Kidney (tissue), 14 donors: ENCODE measurements around the gene SETD5. TPM values are rescaled to one million over a fixed set of nuclear protein-coding genes. Genes with fewer than 3 reads are reported as not detected.

ENCODE experiments used
- DNase-seq, 5 donors: peaks; one replicate each; pipeline ENCODE4 v3.0.0-alpha.2; 2013 to 2020
- FAIRE-seq: peaks from 2 replicates; lab custom pipeline; 2012; peaks lifted over from hg19 to GRCh38; lab: Jason Lieb, UNC
- H3K27ac ChIP-seq, 2 donors: one replicate each; pipeline ENCODE4 v1.7.0; 2013; ENCODE audit warnings: low read depth in 2 of 2, low read length in 2 of 2, inconsistent platforms in 1 of 2
- H3K27me3 ChIP-seq: one replicate; pipeline ENCODE4 v1.7.1; 2013; ENCODE audit warnings: low read length, inconsistent platforms; ENCODE audit not compliant: control insufficient read depth, insufficient read depth
- H3K36me3 ChIP-seq, 3 donors: one replicate each; pipeline versions ENCODE4 v1.7.0 to v1.7.1; 2013; ENCODE audit warnings: low read length in 3 of 3, control low read depth in 1 of 3, inconsistent platforms in 1 of 3; ENCODE audit not compliant: insufficient read depth in 3 of 3, control insufficient read depth in 2 of 3
- H3K4me1 ChIP-seq, 3 donors: one replicate each; pipeline versions ENCODE4 v1.7.0 to v1.7.1; 2013; ENCODE audit warnings: low read length in 3 of 3, inconsistent platforms in 1 of 3, low read depth in 1 of 3; ENCODE audit not compliant: control insufficient read depth in 2 of 3, insufficient read depth in 2 of 3
- H3K4me3 ChIP-seq, 3 donors: one replicate each; pipeline versions ENCODE4 v1.7.0 to v1.8.1; 2013; ENCODE audit warnings: low read length in 3 of 3, control low read depth in 1 of 3, inconsistent platforms in 1 of 3
- H3K9ac ChIP-seq, 3 donors: one replicate each; pipeline versions ENCODE4 v1.7.0 to v1.7.1; 2013; ENCODE audit warnings: low read length in 3 of 3, control low read depth in 1 of 3, inconsistent platforms in 1 of 3
- H3K9me3 ChIP-seq, 3 donors: one replicate each; pipeline versions ENCODE4 v1.7.0 to v1.7.1; 2013; ENCODE audit warnings: low read length in 3 of 3, control low read depth in 1 of 3, inconsistent platforms in 1 of 3; ENCODE audit not compliant: control insufficient read depth in 2 of 3, insufficient read depth in 1 of 3
- CTCF ChIP-seq: IDR thresholded peaks from 3 replicates; pipeline ENCODE4 v1.5.1; 2012; ENCODE audit warnings: mild to moderate bottlenecking, moderate library complexity, borderline replicate concordance; ENCODE audit not compliant: insufficient read depth; ENCODE audit errors: extremely low read depth
- intact Hi-C: fragments of 100-400 bp; cut with DNase I; formaldehyde crosslinking; loops from one replicate; pipeline ENCODE4 v1.11.1; 2022
- polyA plus RNA-seq: library from polyadenylated mRNA; stranded (reverse); fragments of 350-450 nt; fragmentation: Illumina TruSeq; extraction: RNeasy Lipid Tissue Mini Kit (QIAGEN cat#74804); gene quantifications from one replicate; pipeline ENCODE4 v1.2.3, GENCODE V29; 2014; ENCODE audit warnings: low read depth, low replicate concordance; ENCODE audit not compliant: insufficient read depth
- total RNA-seq: library from RNA; stranded (reverse); fragmentation: NEBNext Ultra II Directional; extraction: Animal tissue kit (Norgen Biotek cat#: 25700); gene quantifications from one replicate; pipeline ENCODE4 v1.2.1, GENCODE V29; 2021
- donor health status: control.
- donor health status: control.
- donor health status: control.
- donor health status: control.
- donor health status: control.
- donor health status: DM: yes; HTN: yes; CAD: no.
- donor health status: Normal renal cell carcinoma (clear cell type).

SETD5 gene
- total and polyA plus RNA-seq, 2 donors from 2014 or later, result 12.1 to 112 TPM

GRCh38 chr3:9455596-9456131, 58.2 kb downstream of the SETD5 start:
- no peak for FAIRE-seq
- DNase-seq, result no peak
- intact Hi-C loops, result no loop called here
- no peak overlapping the region for H3K27ac ChIP-seq
- H3K9ac ChIP-seq, result no peak overlapping the region
- no peaks in the 10 kb centered on the region for H3K27me3 ChIP-seq
- peaks cover 5 to 23% (median 5%) of the 10 kb centered on the region in 3 donors for H3K36me3 ChIP-seq
- no peak overlapping the region for H3K4me3 ChIP-seq
- TF ChIP-seq CTCF, result no peak
- H3K9me3 ChIP-seq, result no peaks in the 10 kb centered on the region
- H3K4me1 ChIP-seq, result no peaks in the 10 kb centered on the region

- no peak overlapping the region for H3K4me3 ChIP-seq
- TF ChIP-seq CTCF, result no peak
- DNase-seq (no peak), FAIRE-seq (no peak)
- intact Hi-C loops, result no loop called here
- H3K9me3 ChIP-seq, result no peaks in the 10 kb centered on the region
- no peak overlapping the region for H3K27ac ChIP-seq
- H3K36me3 ChIP-seq, result peaks cover 28 to 72% (median 54%) of the 10 kb centered on the region in 3 donors
- no peak overlapping the region for H3K9ac ChIP-seq
- no peaks in the 10 kb centered on the region for H3K27me3 ChIP-seq
- H3K4me1 ChIP-seq, result no peaks in the 10 kb centered on the region
Observed at GRCh38 chr3:9467451-9467850, 70.0 kb downstream of the SETD5 start.

- TF ChIP-seq CTCF, result no peak
- Histone ChIP-seq H3K4me1 (no peaks in the 10 kb centered on the region), H3K9ac (no peak overlapping the region), H3K36me3 (peaks cover 28 to 82% (median 60%) of the 10 kb centered on the region in 3 donors), H3K9me3 (no peaks in the 10 kb centered on the region), H3K27ac (no peak overlapping the region), H3K27me3 (no peaks in the 10 kb centered on the region), H3K4me3 (no peak overlapping the region)
- FAIRE-seq, result no peak
- intact Hi-C loops, result no loop called here
- no peak for DNase-seq
Observed at GRCh38 chr3:9468460-9468859, 71.0 kb downstream of the SETD5 start.

GRCh38 chr3:9469986-9470385, 72.6 kb downstream of the SETD5 start:
- intact Hi-C loops, result no loop called here
- TF ChIP-seq CTCF, result no peak

More at GRCh38 chr3:9469986-9470385, 72.6 kb downstream of the SETD5 start:
- Histone ChIP-seq H3K36me3 (peaks cover 26 to 88% (median 66%) of the 10 kb centered on the region in 3 donors), H3K4me1 (no peaks in the 10 kb centered on the region), H3K27me3 (no peaks in the 10 kb centered on the region), H3K9me3 (no peaks in the 10 kb centered on the region), H3K9ac (no peak overlapping the region), H3K27ac (no peak overlapping the region), H3K4me3 (no peak overlapping the region)
- FAIRE-seq (no peak), DNase-seq (no peak)
